OCI-M2 (cell line): ENCODE data around the gene GLI2.

Experiments
- DNase-seq: peaks from one replicate; lab custom pipeline; 2025; ENCODE audit not compliant: unreplicated experiment; lab: John Stamatoyannopoulos, UW

The GLI2 gene

DNA sequence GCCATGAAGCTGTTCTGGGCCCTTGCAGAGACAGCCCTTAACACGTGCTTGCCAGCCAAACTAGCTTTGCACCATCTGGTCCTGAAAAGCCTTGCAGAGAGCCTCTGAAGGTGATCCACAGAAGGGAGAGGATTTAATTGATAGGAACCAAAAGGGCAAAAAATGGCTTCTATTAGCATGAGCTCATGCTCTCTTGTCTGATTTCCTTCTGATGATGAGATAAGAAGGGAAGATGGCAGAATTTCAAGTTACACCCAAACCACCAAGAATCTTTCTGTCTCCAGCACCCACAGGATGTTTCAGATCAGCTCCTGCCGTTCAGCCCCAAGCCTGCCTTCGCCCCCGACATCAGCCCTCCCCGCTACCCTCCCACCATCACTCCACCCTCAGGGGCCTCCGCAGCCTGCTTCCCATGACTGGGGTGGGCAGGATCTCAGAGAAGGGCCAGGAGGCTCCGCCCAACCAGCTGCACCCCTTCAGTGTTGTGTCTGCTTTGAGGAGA is 23.4 kb upstream of the GLI2 start:
- DNase-seq = no peak

DNA sequence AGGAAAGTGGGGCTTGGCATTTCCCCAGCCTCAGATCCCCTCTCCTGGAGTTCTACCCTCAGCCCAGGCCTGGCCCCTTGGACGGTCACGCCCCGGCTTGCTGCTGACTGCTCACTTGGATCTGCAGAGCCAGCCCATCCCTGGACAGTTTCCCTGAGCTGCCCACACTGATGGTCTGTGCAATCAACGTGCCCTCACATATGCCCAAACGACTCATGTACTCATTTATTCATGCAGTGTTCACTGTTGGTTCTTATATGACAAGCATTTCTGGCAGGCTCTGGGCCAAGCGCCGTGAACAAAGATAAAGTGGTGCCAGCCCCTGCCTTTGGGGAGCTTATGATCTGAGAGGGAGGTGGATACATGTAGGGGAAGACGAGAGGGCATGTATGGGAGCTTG is 20.3 kb upstream of the GLI2 start:
- DNase-seq = no peak

DNA sequence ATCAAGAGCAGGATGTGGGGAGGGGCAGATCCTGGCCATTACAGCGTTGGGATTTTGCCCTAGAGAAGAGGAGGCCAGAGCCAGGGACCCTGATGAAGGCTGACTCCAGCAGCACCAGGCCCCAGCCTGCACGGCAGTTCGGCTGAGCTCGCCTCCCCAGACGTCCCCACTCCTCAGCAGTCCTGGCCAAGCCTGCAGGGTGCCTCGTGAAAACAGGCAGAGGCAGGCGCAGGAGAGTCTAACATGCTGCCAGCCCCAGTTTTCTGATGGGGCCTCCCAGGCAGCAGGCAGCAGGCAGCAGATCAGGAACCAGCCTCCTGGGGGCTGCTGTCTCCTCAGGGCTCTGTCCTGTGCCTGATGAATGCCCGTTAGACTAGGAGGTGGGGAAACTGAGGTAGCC is 19.7 kb upstream of the GLI2 start:
- no peak for DNase-seq

DNA sequence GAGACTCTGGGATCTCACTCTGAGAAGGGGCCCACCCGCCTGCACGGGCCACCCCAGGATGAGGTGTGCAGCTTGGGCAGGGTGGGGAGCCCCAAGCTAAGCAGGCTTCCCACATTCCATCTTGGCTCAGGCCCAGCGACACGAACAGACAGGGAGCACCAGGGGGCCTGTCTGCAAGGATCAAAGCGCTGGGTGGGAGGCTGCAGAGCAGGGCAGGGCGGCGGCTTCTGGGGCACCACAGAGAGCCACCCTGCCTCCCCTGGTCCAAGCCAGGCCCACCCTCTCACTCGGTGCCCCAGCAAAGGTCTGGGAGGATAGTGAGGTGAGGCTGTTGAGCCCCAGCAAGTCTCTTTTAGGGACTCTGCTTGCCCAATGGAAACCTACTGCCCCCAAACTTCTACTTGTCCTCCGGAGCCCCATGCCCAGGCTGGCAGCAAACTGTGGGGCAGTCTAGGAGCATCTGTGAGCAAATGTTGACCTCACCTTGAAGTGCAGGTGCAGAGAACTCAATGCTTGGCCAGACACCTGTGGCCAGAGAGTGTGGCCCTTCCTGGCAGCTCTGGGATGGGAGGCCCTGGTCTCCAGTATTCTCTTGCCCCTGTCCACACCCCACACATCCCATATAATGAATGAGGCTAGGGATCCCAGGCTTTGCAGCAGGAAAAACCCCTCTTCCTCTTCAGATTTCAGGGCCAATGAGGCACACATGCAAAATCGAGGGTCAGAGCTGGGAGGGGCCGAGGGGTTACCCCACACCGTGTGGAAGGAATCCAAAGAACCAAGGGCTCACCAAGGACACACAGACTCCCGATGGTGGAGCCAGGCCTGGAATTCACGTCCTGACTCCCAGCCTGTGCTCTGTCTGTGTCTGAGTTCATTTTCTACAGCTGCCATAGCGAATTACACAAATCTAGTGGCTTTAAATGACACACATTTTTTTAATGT is 18.8 kb upstream of the GLI2 start:
- no peak for DNase-seq

DNA sequence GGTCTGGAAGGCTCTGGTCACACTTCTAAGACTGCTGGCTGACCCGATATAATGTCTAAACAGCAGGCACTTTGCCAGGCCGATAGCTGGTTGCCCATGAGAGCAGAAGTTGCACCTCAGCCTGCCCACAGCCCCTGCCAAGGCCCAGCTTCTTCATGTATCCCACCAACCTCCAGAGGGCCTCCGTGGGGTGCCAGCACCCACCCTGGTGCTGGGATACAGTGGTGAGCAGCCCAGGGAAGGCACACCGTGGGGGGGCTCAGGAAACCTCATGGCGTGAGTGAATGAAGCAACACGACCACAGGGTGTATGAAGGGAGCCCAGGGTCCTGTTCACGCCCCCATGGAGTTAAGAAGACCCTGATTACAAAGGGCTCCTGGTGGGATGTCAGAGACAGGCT is 16.2 kb upstream of the GLI2 start:
- DNase-seq = no peak

DNA sequence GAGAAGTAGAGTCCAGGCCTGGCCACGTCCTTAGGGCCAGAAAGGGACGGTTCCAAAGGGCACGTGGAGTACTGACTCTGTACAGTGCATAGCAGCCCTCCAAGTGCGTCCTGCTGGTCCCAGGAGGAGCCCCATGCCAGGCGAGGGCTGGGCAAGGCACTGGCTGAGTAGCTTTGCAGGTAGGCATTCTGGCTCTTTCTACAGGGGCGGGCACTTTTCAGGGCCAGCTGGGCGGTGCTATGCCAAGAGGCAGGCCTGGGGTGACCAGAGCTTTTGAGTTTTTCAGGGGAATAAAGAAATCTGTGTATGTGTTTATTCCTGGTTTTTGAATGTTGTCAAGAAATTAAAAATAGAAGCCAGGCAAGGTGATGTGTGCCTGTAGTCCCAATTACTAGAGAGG is 15.4 kb upstream of the GLI2 start:
- no peak for DNase-seq

DNA sequence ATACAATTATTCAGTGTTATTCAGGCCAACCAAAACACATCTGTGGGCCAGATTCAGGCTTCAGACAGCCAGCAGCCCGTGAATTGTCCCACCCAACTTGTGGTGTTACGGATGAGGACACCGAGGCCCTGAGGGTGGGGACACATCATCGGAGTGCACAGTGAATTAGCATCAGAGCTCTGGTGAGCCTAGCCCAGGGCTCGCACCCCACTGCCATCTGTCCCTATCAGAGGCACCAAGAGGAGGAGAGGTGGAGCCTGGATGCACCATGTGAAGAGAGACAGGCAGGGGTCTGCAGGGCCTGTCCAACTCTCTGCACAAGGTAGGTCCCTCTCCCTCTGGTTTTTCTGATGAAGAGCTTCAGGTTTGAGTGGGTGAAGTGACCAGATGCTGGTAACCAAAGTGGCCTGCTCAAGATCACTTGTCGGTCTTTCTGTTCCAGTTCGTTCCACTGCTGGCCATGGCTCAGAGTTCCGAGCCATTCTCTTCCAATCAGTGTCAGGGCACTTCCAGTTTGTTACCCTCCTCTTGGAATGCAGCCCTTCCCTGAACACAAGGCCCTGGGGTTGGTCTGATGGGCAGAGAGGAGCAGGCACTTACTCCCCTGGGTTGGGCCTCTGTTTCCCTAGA is 14.8 kb upstream of the GLI2 start:
- DNase-seq = no peak

DNA sequence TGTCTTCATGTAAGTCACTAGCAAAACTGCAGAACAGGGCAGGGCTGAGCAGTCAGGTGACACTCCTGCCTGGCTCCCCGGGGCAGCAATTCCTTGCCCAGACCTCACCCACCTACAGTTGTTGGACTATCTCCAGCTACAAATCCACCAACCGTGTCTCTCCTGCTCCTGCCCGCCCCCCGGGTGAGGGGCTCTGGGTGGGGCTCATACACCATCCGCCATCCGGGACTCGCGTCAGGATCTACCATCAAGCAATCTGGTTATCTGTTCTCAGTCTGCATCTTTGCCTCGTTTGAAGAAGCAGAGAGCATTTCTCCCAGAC is 13.5 kb upstream of the GLI2 start:
- DNase-seq = no peak

DNA sequence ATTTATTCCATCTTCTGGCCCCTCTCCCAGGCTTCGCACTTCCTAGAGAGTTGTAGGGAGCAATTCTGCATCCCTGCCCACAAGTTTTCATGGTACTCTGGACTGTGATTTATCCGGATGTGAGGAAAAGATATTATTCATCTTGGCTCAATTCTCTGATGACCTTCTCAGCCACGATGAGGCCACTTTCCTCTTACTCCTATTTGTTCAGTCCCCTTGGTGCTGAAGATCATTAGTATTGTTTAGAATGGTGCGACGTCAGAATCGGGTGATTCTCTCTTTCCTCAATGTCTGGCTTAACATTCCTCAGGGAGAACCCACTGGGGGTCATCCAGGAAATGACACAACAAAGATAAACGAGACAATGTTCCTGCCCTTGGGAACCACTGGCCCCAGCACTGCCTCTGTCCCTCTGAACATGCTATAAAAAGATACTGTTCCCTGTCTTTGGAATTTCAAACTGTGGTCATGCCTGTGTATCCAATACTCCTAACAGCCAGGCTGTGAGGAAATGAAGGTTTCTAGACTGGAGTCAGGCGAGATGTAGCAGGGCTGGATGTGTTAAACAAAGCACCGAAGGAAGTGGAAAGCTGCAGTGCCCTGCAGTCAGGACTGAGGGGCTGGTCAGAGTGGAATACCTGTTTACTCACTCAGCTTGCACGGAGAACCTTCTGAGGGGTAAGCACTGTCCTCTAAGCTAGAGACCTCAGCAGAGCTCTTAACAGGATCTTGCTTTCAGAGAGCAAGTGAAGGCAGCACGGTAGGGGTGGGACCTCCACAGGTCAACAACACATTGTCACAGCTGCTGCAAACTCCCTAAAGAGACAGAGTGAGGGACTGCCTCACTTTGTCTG is 12.9 kb upstream of the GLI2 start:
- no peak for DNase-seq

DNA sequence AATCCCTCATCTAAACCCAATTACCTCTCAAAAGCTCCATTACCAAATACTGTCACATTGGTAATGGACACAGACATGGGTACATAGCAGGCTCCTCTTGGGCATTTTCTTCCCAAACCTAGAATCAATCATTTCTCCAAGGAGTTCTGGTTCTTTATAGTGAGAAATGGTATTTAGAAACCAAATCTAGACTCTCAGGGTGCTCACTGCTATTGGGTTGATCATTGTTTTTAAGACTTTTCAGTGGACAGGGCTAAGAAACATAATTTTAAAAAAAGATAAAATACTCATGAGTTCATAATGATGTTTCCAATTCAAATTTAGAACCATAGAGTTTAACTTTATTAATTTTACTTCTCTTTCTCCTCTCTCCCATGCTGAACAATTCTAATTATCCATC is 9.4 kb upstream of the GLI2 start:
- DNase-seq = no peak

DNA sequence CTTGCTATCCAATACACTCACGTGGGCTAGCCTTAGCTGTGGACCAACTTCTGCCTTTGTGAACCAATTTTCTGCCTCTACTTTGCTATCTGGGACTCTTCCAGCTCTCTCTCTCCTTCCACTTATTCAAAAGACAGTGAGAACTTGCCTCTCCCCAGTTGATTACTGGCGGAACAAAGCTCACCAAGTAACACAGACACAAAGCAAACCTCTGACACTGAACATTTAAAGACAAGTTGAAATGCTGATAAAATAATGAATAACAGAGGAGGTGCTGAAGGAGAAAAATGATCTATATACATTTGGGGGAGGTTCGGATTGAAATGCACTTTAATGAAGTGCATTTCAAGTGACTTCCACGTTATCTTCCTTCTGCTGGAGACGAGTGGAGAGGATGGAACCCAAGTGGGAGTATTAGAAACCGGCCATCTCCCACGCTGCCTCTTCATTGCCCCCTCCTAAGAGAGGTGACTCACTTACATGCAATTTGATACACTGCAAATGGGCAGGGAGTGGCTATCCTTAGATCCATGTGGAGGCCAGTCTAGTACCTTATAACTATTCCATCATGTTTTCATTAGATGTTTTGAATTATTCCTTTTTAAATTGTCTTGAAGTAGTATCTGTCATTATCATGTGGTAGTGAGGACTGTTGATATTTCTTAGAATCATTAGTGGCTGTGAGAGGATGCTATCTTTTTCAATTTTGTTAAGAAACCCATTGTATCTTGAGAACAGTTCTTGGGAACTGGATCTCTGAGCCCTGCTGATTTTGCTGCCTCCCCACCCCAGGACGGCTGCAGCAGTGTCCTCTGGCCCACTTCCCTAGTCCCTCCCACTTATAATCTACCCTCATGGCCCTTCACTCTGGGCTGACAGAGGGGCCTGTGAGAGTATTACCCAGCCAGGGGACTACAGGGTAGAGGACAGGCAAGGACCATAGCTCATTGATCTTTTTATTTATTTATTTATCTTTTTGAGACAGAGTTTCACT is 6.0 kb upstream of the GLI2 start:
- no peak for DNase-seq

DNA sequence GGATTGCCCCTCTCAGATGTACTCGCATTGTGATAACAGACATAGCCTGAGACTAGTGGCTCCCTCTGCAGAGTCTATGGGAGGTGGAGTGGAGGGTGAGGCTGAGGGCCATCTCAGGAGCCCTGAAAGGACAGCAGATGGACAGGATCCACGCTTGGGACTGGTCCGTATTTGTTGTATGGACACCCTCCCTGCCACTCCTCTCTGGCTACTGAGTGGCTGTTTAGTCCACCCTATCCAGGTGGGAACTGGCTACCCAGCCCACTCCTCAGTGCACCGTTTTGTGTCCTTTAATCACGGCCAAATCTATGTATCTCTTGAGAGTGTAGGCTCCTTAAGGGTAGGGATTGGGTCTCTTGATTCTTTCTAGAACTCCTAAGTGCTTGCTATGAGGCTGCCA is 4.5 kb upstream of the GLI2 start:
- DNase-seq = no peak

DNA sequence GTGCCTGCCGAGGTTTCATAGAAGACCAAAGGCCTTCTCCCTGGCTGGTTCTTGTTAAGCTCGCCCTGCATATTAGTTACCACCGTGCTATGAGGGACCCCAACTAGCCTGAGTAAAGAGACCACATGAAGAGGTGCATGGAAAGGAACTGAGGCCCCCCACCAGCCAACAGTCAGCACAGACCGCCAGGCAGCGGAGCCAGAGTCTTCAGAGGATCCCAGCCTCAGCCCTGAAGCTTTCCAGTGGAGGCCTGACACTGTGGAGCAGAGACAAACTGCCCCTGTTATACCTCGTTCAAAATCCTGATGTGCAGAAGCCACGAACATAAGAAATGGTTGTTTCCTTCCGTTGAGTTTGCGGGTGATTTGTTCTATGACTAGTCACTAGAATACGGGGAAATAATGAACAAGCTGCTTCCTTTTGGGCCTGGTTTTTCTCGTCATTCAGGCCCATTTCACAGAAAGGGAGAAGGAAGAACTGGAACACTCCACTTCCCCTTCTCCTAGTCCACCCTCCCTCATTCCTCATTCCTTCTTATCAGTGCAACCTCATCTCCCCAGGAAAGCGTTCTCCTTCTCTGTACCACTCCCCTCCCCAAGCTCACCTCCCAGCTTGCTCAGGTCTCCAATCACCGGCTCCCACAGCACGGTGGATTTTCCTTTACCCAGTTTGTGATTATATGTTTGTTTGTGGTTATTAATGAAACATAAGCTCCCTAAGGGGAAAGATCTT is 3.0 kb upstream of the GLI2 start:
- no peak for DNase-seq

DNA sequence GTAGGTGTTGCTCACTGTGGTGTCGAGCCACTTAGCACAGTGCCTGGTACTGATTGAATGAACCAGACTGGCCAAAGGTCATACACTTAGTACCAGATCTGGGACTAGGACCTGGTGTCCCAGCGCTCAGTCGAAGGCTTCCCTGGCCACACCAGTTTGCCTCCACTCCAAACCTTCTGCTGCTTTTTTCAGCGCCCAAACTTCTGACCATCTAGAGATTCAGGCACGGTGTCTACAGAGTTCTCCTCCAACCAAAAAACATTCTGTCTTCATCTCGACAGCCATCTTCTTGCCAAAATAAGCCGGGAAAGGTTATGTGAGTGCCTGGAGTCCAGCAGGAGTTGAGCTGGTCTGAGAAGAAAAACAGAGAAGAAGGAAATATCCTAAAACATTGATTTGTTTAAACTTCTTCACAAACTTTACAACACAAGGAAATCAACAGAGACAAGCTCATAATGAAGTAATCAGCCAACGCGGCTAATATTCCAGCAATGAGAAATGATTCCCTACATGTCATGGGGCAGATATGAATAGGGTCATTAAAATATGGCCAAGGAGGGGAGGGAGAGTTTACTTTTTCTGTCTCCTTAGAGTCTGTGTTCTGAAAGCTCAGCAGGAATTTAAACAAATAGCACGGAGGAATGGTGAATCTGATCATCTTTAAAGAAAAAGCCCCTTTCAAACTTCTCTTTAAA is 2.3 kb upstream of the GLI2 start:
- no peak for DNase-seq

DNA sequence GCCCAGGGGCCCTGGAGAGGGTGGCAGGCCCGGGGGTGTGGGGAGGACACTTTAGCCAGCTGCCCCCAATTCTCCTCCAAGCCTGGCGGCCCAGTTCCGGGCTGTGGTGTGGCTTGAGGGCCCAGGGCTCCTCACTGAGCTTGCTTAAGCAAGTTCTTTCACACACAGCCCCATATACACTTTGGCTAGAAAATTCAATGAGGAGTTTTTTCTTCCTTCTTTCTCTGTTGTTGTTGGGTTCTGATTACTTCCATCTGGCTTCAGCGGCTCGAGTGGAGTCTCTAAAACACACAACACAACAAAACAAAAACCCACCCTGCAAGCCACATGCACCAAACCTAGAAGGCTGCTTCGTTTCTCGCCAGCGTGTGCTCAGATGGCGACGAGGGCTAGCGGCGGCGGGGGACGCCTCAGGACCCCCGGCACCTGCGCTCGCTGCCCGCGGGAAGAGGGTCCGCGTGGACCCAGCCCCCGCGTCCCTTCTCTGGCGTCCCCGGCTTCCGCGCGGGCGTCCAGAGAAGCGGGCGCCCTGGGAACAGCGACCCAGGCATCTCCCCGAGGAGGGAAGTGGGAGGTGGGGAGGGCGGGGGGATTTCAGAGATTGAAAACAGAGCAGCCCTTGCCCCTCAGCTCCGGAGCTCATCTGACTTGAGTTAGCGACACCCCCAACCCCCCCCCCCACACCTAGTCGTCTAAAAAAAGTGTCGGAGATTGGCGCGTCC is 577 bp upstream of the GLI2 start:
- no peak for DNase-seq

DNA sequence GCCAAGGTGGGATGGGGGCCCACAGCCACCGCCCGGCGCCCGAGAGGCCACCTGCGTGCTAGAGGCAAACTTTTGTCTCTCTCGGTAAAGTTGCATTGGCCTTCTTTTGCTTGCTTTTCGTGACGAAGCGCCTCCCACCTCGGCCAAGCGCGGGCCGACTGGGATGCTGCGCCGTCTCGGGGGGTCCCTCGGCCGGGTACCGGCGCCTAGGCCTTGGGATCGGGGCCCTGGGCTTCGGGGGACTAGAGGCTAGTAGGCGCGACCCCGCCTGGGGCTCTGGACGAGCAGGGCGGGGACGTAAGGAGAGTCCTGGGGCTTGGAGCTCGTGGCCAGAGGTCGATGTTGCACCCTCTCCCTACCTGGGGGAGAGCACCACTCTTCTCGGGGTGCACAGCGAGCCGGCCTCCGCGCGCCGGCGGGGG is 545 bp downstream of the GLI2 start:
- DNase-seq = no peak

DNA sequence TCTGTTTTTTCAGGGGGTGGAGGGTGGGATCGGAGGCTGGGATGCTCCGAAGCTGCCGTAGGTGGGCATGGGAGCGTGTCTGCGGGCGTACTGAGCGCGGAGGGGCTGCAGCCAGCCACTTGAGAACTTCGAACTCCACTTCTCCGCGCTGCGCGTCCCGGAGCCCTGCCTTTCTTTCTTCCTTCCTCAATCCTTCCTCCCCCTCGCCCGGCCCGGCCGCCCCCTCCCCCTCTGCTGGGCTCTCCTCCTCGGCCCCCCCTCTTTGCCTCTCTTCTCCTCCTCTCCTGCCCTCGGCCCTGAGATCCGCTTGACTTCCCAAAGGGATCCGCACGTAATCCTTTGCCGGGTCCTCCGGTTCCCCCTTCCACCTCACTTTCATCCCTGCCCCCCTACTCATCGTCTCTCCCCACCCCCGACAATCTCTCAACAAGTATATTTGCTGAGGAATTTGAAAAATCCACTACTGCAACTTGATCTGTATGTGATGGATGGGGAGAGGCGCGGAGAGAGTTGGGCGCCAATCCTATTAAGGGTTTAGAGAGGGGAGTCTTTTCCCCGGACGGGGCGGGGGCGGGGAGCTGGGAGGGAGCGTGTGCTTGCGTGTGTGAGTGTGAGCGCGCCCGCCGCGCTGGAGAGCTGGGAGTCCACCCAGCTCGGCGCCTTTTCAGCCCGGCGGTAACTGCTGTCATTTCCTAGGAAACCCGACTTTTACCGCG is 1.1 kb downstream of the GLI2 start:
- no peak for DNase-seq
